ENCODE measurements around the gene TSPAN18.

TSPAN18 gene

DNA sequence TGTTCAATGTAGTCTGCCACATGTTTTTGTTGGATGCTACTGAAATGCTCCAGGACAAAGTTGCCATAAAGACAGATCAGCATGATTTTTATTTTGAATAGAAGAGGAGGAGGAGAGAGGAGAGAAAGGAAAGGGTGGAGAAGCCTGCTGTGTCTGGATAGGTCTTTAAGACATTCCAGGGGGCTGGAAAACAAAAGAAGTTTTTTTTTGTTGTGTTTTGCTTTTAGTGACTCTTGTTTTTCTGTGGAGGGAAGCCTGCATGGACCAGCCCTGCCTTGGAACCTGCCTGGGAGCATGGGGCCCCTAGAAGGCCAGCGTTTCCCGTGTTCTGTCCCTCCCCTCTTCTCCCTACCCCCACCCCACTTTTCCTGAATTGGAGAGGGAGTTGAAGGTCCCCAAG, 2.3 kb downstream of the TSPAN18 start:
- WGBS, 2 donors (ENCODE audit: extremely low coverage in 2 of 2, insufficient read length in 2 of 2, insufficient replicate concordance in 1 of 2): no CpG with 5 or more reads among the region's 2 CpGs
- H3K14ac ChIP-seq (ENCODE audit: low read length): no peak overlapping the region
- H2BK12ac ChIP-seq (ENCODE audit: low read length): no peak overlapping the region
- peak overlapping the region; percentile 60 for H3K4me2 ChIP-seq (ENCODE audit: insufficient read depth, low read length, poor library complexity, severe bottlenecking)
- H3K9ac ChIP-seq (ENCODE audit: low read depth, low read length, poor library complexity): no peak overlapping the region
- no peak overlapping the region for H2BK120ac ChIP-seq (ENCODE audit: low read depth, low read length)
- peak overlapping the region; percentile 73 to 81 for H3K4me3 ChIP-seq (ENCODE audit: low read length in 2 of 2)
- H3K9me3 ChIP-seq (replicated peaks in 1 of 2; ENCODE audit: control insufficient read depth in 2 of 2, insufficient read depth in 1 of 2, low read depth in 1 of 2, low read length in 2 of 2): peaks cover 0 to 6% of the 10 kb centered on the region in 2 donors
- H3K79me1 ChIP-seq (ENCODE audit: low read depth, low read length): peaks cover 9% of the 10 kb centered on the region
- H3K27me3 ChIP-seq (ENCODE audit: control insufficient read depth in 3 of 3, insufficient read depth in 3 of 3, low read depth in 1 of 3, low read length in 3 of 3): no peaks in the 10 kb centered on the region
- H4K8ac ChIP-seq (ENCODE audit: low read depth, low read length): no peak overlapping the region
- H2BK5ac ChIP-seq (ENCODE audit: low read length): peak overlapping the region; percentile 97
- no peak overlapping the region for H4K91ac ChIP-seq (ENCODE audit: low read depth, low read length, poor library complexity)
- peaks cover 0 to 12% of the 10 kb centered on the region in 2 donors for H3K36me3 ChIP-seq (replicated peaks in 1 of 2; ENCODE audit: control insufficient read depth in 2 of 2, insufficient read depth in 2 of 2, low read length in 2 of 2)
- H3K23ac ChIP-seq (ENCODE audit: low read depth, low read length, poor library complexity): no peak overlapping the region
- DNase-seq (ENCODE audit: low spot score): peak; percentile 35
- peak overlapping the region; percentile 65 for H3K27ac ChIP-seq (replicated peaks; ENCODE audit: low read length)
- H2AFZ ChIP-seq (ENCODE audit: low read length): no peak overlapping the region
- no peak overlapping the region for H2BK15ac ChIP-seq (ENCODE audit: low read length)
- no peak overlapping the region for H3K4ac ChIP-seq (ENCODE audit: low read length)
- peaks cover 40 to 49% of the 10 kb centered on the region in 2 donors for H3K4me1 ChIP-seq (ENCODE audit: control insufficient read depth in 2 of 2, insufficient read depth in 1 of 2, low read depth in 1 of 2, low read length in 2 of 2)
- H3K18ac ChIP-seq (ENCODE audit: low read length): no peak overlapping the region
- H2AK5ac ChIP-seq (ENCODE audit: low read depth, low read length): no peak overlapping the region

DNA sequence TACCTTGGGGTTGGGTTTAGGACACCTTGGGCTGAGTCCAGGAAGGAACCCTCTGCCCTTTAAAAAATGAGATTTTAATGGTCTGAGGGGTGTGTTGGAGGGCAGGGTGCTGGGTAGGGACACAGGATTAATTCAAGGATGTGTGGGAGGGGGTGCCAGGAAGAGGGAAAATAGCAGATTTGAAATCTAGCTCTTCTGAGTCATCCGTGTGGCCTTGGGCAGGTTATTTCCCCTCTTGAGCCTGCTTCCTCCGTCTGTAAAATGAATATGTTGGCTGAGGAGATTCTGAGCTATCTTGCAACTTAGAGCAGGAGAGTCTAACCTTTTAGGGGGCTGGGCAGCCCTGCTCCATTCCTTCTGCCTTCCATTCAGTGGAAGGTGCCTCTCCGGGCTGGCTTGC, 3.0 kb downstream of the TSPAN18 start:
- WGBS, 2 donors (ENCODE audit: extremely low coverage in 2 of 2, insufficient read length in 2 of 2, insufficient replicate concordance in 1 of 2): no CpG with 5 or more reads among the region's 3 CpGs
- H2AK5ac ChIP-seq (ENCODE audit: low read depth, low read length): peak overlapping the region; percentile 2
- no peak overlapping the region for H2BK5ac ChIP-seq (ENCODE audit: low read length)
- H2BK12ac ChIP-seq (ENCODE audit: low read length): no peak overlapping the region
- no peak overlapping the region for H2AFZ ChIP-seq (ENCODE audit: low read length)
- peak overlapping the region in 1 of 2 donors; percentile 81 for H3K4me3 ChIP-seq (ENCODE audit: low read length in 2 of 2)
- no peak overlapping the region for H3K4ac ChIP-seq (ENCODE audit: low read length)
- peaks cover 0 to 12% of the 10 kb centered on the region in 2 donors for H3K36me3 ChIP-seq (replicated peaks in 1 of 2; ENCODE audit: control insufficient read depth in 2 of 2, insufficient read depth in 2 of 2, low read length in 2 of 2)
- H3K4me1 ChIP-seq (ENCODE audit: control insufficient read depth in 2 of 2, insufficient read depth in 1 of 2, low read depth in 1 of 2, low read length in 2 of 2): peaks cover 41 to 54% of the 10 kb centered on the region in 2 donors
- no peaks in the 10 kb centered on the region for H3K27me3 ChIP-seq (ENCODE audit: control insufficient read depth in 3 of 3, insufficient read depth in 3 of 3, low read depth in 1 of 3, low read length in 3 of 3)
- no peak overlapping the region for H4K91ac ChIP-seq (ENCODE audit: low read depth, low read length, poor library complexity)
- peak overlapping the region; percentile 86 for H3K18ac ChIP-seq (ENCODE audit: low read length)
- peaks cover 14% of the 10 kb centered on the region for H3K79me1 ChIP-seq (ENCODE audit: low read depth, low read length)
- DNase-seq (ENCODE audit: low spot score): no peak
- H3K9ac ChIP-seq (ENCODE audit: low read depth, low read length, poor library complexity): no peak overlapping the region
- H2BK15ac ChIP-seq (ENCODE audit: low read length): no peak overlapping the region
- H3K27ac ChIP-seq (replicated peaks; ENCODE audit: low read length): peak overlapping the region; percentile 65
- H3K9me3 ChIP-seq (replicated peaks in 1 of 2; ENCODE audit: control insufficient read depth in 2 of 2, insufficient read depth in 1 of 2, low read depth in 1 of 2, low read length in 2 of 2): peaks cover 0 to 6% of the 10 kb centered on the region in 2 donors
- H3K4me2 ChIP-seq (ENCODE audit: insufficient read depth, low read length, poor library complexity, severe bottlenecking): peak overlapping the region; percentile 60
- H2BK120ac ChIP-seq (ENCODE audit: low read depth, low read length): no peak overlapping the region
- H3K23ac ChIP-seq (ENCODE audit: low read depth, low read length, poor library complexity): no peak overlapping the region
- H3K14ac ChIP-seq (ENCODE audit: low read length): no peak overlapping the region
- no peak overlapping the region for H4K8ac ChIP-seq (ENCODE audit: low read depth, low read length)

DNA sequence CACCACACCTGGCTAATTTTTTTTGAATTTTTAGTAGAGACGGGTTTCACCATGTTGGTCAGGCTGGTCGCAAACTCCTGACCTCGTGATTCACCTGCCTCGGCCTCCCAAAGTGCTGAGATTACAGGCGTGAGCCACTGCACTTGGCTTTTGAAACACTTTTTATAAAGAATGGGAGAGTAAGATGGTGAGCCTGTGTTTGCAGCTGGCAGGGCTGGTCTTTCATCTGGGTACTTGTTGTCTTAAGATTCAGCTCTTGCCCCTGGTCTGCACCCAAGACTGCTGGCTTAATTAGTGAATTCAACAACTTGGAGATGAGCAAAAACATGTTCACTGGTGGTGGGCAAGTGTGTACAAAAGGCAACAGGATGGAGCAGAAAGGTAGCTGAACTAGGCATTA, 4.0 kb downstream of the TSPAN18 start:
- no peak overlapping the region for H3K27ac ChIP-seq (replicated peaks; ENCODE audit: low read length)
- no peak overlapping the region for H2BK15ac ChIP-seq (ENCODE audit: low read length)
- H2AK5ac ChIP-seq (ENCODE audit: low read depth, low read length): no peak overlapping the region
- H3K4me1 ChIP-seq (ENCODE audit: control insufficient read depth in 2 of 2, insufficient read depth in 1 of 2, low read depth in 1 of 2, low read length in 2 of 2): peaks cover 35 to 51% of the 10 kb centered on the region in 2 donors
- H2BK120ac ChIP-seq (ENCODE audit: low read depth, low read length): no peak overlapping the region
- H3K27me3 ChIP-seq (ENCODE audit: control insufficient read depth in 3 of 3, insufficient read depth in 3 of 3, low read depth in 1 of 3, low read length in 3 of 3): no peaks in the 10 kb centered on the region
- H3K9me3 ChIP-seq (replicated peaks in 1 of 2; ENCODE audit: control insufficient read depth in 2 of 2, insufficient read depth in 1 of 2, low read depth in 1 of 2, low read length in 2 of 2): peaks cover 0 to 6% of the 10 kb centered on the region in 2 donors
- no peak overlapping the region for H3K23ac ChIP-seq (ENCODE audit: low read depth, low read length, poor library complexity)
- H2BK12ac ChIP-seq (ENCODE audit: low read length): no peak overlapping the region
- no peak overlapping the region for H3K18ac ChIP-seq (ENCODE audit: low read length)
- H4K91ac ChIP-seq (ENCODE audit: low read depth, low read length, poor library complexity): no peak overlapping the region
- peaks cover 14% of the 10 kb centered on the region for H3K79me1 ChIP-seq (ENCODE audit: low read depth, low read length)
- DNase-seq (ENCODE audit: low spot score): no peak
- no peak overlapping the region for H3K4ac ChIP-seq (ENCODE audit: low read length)
- H3K4me3 ChIP-seq (ENCODE audit: low read length in 2 of 2): no peak overlapping the region
- no CpG with 5 or more reads among the region's 5 CpGs for WGBS, 2 donors (ENCODE audit: extremely low coverage in 2 of 2, insufficient read length in 2 of 2, insufficient replicate concordance in 1 of 2)
- H3K4me2 ChIP-seq (ENCODE audit: insufficient read depth, low read length, poor library complexity, severe bottlenecking): no peak overlapping the region
- peaks cover 0 to 17% of the 10 kb centered on the region in 2 donors for H3K36me3 ChIP-seq (replicated peaks in 1 of 2; ENCODE audit: control insufficient read depth in 2 of 2, insufficient read depth in 2 of 2, low read length in 2 of 2)
- H4K8ac ChIP-seq (ENCODE audit: low read depth, low read length): no peak overlapping the region
- no peak overlapping the region for H2BK5ac ChIP-seq (ENCODE audit: low read length)
- no peak overlapping the region for H3K9ac ChIP-seq (ENCODE audit: low read depth, low read length, poor library complexity)
- no peak overlapping the region for H3K14ac ChIP-seq (ENCODE audit: low read length)
- no peak overlapping the region for H2AFZ ChIP-seq (ENCODE audit: low read length)

DNA sequence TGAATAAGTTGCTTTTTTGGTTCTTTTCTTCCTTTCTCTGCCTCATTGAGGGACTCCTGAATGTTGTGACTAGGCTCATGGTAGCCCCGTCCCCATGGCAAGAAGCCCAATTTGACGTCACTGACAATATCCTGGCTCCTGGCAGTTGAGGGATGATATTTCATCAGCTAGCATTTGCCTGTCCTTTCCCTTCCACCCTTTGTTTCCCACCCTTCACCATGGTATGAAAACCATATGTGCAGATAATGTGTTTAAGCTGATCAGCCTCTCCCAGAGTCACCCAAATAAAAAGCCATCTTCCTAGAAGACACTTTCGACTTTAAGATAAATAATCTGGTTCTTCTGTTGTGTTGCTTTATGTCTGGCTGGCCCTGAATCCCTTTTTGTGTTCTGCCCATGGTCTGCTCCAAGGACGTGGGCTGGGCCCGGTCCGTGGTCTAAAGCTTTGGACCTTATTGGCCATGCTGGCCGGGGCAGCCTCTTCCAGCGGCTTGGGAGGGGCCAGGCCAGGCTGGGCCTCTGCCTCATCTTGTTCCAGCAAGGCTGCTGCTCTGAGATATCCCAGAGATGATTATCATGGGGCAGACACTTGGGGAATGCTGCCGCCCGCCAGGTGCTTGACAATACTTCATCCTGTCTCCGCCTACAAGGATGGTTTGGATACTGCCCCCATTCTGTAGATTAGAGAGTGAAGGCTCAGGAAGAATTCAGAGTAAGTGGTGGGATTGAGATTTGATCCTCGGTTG, 5.1 kb downstream of the TSPAN18 start:
- Histone ChIP-seq H3K4ac (ENCODE audit: low read length) (no peak overlapping the region), H3K27me3 (ENCODE audit: control insufficient read depth in 3 of 3, insufficient read depth in 3 of 3, low read depth in 1 of 3, low read length in 3 of 3) (no peaks in the 10 kb centered on the region), H2AK5ac (ENCODE audit: low read depth, low read length) (no peak overlapping the region), H3K4me1 (ENCODE audit: control insufficient read depth in 2 of 2, insufficient read depth in 1 of 2, low read depth in 1 of 2, low read length in 2 of 2) (peaks cover 27 to 48% of the 10 kb centered on the region in 2 donors), H2BK12ac (ENCODE audit: low read length) (no peak overlapping the region), H2AFZ (ENCODE audit: low read length) (no peak overlapping the region), H2BK5ac (ENCODE audit: low read length) (no peak overlapping the region), H4K91ac (ENCODE audit: low read depth, low read length, poor library complexity) (no peak overlapping the region), H3K23ac (ENCODE audit: low read depth, low read length, poor library complexity) (no peak overlapping the region), H3K18ac (ENCODE audit: low read length) (peak overlapping the region; percentile 42), H3K27ac (replicated peaks; ENCODE audit: low read length) (no peak overlapping the region), H3K9ac (ENCODE audit: low read depth, low read length, poor library complexity) (no peak overlapping the region), H3K9me3 (replicated peaks in 1 of 2; ENCODE audit: control insufficient read depth in 2 of 2, insufficient read depth in 1 of 2, low read depth in 1 of 2, low read length in 2 of 2) (peaks cover 0 to 6% of the 10 kb centered on the region in 2 donors), H3K14ac (ENCODE audit: low read length) (no peak overlapping the region), H4K8ac (ENCODE audit: low read depth, low read length) (no peak overlapping the region), H3K36me3 (replicated peaks in 1 of 2; ENCODE audit: control insufficient read depth in 2 of 2, insufficient read depth in 2 of 2, low read length in 2 of 2) (peaks cover 0 to 28% of the 10 kb centered on the region in 2 donors), H3K4me3 (ENCODE audit: low read length in 2 of 2) (no peak overlapping the region), H2BK120ac (ENCODE audit: low read depth, low read length) (no peak overlapping the region), H3K79me1 (ENCODE audit: low read depth, low read length) (peaks cover 14% of the 10 kb centered on the region), H2BK15ac (ENCODE audit: low read length) (no peak overlapping the region), H3K4me2 (ENCODE audit: insufficient read depth, low read length, poor library complexity, severe bottlenecking) (no peak overlapping the region)
- DNase-seq (ENCODE audit: low spot score): no peak
- no CpG with 5 or more reads among the region's 12 CpGs for WGBS, 2 donors (ENCODE audit: extremely low coverage in 2 of 2, insufficient read length in 2 of 2, insufficient replicate concordance in 1 of 2)
